ENCODE measurements around the gene TMEM272.

TMEM272 gene

GRCh38 chr13:51768976-51769375 is 76.0 kb downstream of the TMEM272 start:
- Histone ChIP-seq H3K79me2 (ENCODE audit: insufficient read depth, low read length) (no peaks in the 10 kb centered on the region), H4K20me1 (ENCODE audit: low read depth, low read length) (no peaks in the 10 kb centered on the region), H3K36me3 (ENCODE audit: low read length) (no peaks in the 10 kb centered on the region), H3K4me2 (ENCODE audit: low read depth, low read length, poor library complexity, severe bottlenecking) (no peak overlapping the region), H3F3A (ENCODE audit: insufficient read depth) (no peaks in the 10 kb centered on the region), H3K9me2 (replicated peaks; ENCODE audit: insufficient read depth, low read length) (no peaks in the 10 kb centered on the region), H2AFZ (ENCODE audit: low read depth, low read length, severe bottlenecking) (no peak overlapping the region), H3K27me3 (ENCODE audit: low read length) (no peaks in the 10 kb centered on the region), H3K4me3 (ENCODE audit: insufficient read depth, low read length, poor library complexity, severe bottlenecking) (no peak overlapping the region), H3K27ac (ENCODE audit: low read depth, low read length) (no peak overlapping the region), H3K9ac (ENCODE audit: low read length) (no peak overlapping the region), H3K9me3 (ENCODE audit: insufficient read depth, low read length) (no peaks in the 10 kb centered on the region)
- TF ChIP-seq, protein P1, sequence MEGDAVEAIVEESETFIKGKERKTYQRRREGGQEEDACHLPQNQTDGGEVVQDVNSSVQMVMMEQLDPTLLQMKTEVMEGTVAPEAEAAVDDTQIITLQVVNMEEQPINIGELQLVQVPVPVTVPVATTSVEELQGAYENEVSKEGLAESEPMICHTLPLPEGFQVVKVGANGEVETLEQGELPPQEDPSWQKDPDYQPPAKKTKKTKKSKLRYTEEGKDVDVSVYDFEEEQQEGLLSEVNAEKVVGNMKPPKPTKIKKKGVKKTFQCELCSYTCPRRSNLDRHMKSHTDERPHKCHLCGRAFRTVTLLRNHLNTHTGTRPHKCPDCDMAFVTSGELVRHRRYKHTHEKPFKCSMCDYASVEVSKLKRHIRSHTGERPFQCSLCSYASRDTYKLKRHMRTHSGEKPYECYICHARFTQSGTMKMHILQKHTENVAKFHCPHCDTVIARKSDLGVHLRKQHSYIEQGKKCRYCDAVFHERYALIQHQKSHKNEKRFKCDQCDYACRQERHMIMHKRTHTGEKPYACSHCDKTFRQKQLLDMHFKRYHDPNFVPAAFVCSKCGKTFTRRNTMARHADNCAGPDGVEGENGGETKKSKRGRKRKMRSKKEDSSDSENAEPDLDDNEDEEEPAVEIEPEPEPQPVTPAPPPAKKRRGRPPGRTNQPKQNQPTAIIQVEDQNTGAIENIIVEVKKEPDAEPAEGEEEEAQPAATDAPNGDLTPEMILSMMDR (IDR thresholded peaks at IDR 0.05; ENCODE audit: insufficient read depth, low read length, poor library complexity, severe bottlenecking) = no peak
- TF ChIP-seq EZH2phosphoT487 (conservative IDR thresholded peaks at IDR 0.05; ENCODE audit: low read length) = no peak

DNA sequence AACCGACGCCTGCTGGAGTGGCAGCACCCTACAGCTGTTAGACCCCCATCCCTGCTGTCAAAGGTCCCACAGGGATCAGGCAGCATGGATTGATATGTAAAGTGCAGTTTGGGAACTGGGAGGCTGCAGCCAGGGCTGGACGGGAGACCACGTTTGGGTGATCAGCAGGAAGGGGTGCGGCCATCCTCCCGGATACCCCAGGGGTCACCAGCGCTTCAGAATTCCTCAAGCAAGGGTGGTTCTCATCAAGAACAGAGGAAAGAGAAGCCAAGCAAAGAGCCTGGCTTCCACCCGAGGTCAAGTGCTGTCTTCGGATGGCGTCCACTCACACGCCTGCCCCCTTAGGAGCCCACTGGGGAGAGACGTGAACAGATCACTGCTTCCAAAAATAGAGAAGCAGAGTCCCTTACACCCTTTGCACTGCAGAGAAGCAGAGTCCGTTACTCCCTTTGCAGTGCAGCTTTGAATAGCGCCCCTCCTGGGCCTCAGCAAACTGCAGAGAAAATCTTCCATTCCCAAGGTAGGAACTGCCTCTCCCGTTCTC is 76.5 kb downstream of the TMEM272 start:
- Histone ChIP-seq H3K27ac (ENCODE audit: low read depth, low read length) (no peak overlapping the region), H4K20me1 (ENCODE audit: low read depth, low read length) (no peaks in the 10 kb centered on the region)
- no peak for TF ChIP-seq EZH2phosphoT487 (conservative IDR thresholded peaks at IDR 0.05; ENCODE audit: low read length)
- TF ChIP-seq, protein P1 (IDR thresholded peaks at IDR 0.05; ENCODE audit: insufficient read depth, low read length, poor library complexity, severe bottlenecking) = no peak

DNA sequence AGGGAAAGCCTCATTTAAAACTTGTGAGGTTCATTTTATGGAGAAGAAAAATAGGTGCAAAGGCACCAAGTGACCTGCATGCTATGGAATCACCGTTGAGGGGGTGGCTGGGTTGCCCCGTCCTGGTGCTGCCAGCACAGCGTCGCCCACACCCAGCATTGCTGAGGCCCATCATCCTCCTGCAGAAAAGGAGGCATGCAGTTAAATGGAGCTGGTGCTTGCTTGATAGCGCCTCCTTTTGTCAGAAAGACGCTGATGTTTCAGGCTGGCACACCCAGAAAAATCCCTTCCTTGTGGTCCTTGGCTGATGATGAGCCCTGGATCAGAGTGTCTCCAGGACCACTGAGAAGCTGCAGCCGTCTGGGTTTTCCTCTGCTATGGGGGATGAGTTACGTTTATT is 77.9 kb downstream of the TMEM272 start:
- no peak overlapping the region for H3K9ac ChIP-seq (ENCODE audit: low read length)
- H3K27ac ChIP-seq (ENCODE audit: low read depth, low read length) = no peak overlapping the region
- H3K9me2 ChIP-seq (replicated peaks; ENCODE audit: insufficient read depth, low read length) = no peaks in the 10 kb centered on the region
- H3K27me3 ChIP-seq (ENCODE audit: low read length) = no peaks in the 10 kb centered on the region
- H3K4me2 ChIP-seq (ENCODE audit: low read depth, low read length, poor library complexity, severe bottlenecking) = no peak overlapping the region
- no peaks in the 10 kb centered on the region for H3K36me3 ChIP-seq (ENCODE audit: low read length)
- no peaks in the 10 kb centered on the region for H3K79me2 ChIP-seq (ENCODE audit: insufficient read depth, low read length)
- no peaks in the 10 kb centered on the region for H3F3A ChIP-seq (ENCODE audit: insufficient read depth)
- no peak for TF ChIP-seq EZH2phosphoT487 (conservative IDR thresholded peaks at IDR 0.05; ENCODE audit: low read length)
- TF ChIP-seq, protein P1 (IDR thresholded peaks at IDR 0.05; ENCODE audit: insufficient read depth, low read length, poor library complexity, severe bottlenecking) = no peak
- no peaks in the 10 kb centered on the region for H4K20me1 ChIP-seq (ENCODE audit: low read depth, low read length)
- no peak overlapping the region for H2AFZ ChIP-seq (ENCODE audit: low read depth, low read length, severe bottlenecking)
- no peak overlapping the region for H3K4me3 ChIP-seq (ENCODE audit: insufficient read depth, low read length, poor library complexity, severe bottlenecking)
- no peaks in the 10 kb centered on the region for H3K9me3 ChIP-seq (ENCODE audit: insufficient read depth, low read length)

More for the DNA sequence above, 76.5 kb downstream of the TMEM272 start:
- H3K4me3 ChIP-seq (ENCODE audit: insufficient read depth, low read length, poor library complexity, severe bottlenecking) = no peak overlapping the region
- no peaks in the 10 kb centered on the region for H3K9me3 ChIP-seq (ENCODE audit: insufficient read depth, low read length)
- H3K9me2 ChIP-seq (replicated peaks; ENCODE audit: insufficient read depth, low read length) = no peaks in the 10 kb centered on the region
- H3F3A ChIP-seq (ENCODE audit: insufficient read depth) = no peaks in the 10 kb centered on the region
- no peaks in the 10 kb centered on the region for H3K27me3 ChIP-seq (ENCODE audit: low read length)
- no peak overlapping the region for H3K9ac ChIP-seq (ENCODE audit: low read length)
- H2AFZ ChIP-seq (ENCODE audit: low read depth, low read length, severe bottlenecking) = no peak overlapping the region
- no peaks in the 10 kb centered on the region for H3K36me3 ChIP-seq (ENCODE audit: low read length)
- H3K79me2 ChIP-seq (ENCODE audit: insufficient read depth, low read length) = no peaks in the 10 kb centered on the region
- no peak overlapping the region for H3K4me2 ChIP-seq (ENCODE audit: low read depth, low read length, poor library complexity, severe bottlenecking)
